Loucy (cell line): ENCODE data around the gene C10orf71.

Experiments used
- H2AFZ ChIP-seq: fragments of 200-600 bp; sonication (generic); 2 replicates; pipeline ENCODE4 v1.6.0; 2016; ENCODE audit warnings: antibody characterized with exemption, mild to moderate bottlenecking, low read length, moderate library complexity
- H3F3A ChIP-seq: fragments of 200-600 bp; 2 replicates; pipeline ENCODE4 v1.6.0; 2016; ENCODE audit warnings: antibody characterized with exemption, low read depth, mild to moderate bottlenecking
- H3K27me3 ChIP-seq: fragments of 200-600 bp; sonication (generic); 2 replicates; pipeline ENCODE4 v1.6.1; 2014; ENCODE audit warnings: low read length, mild to moderate bottlenecking; ENCODE audit not compliant: insufficient read depth, poor library complexity, severe bottlenecking
- H3K36me3 ChIP-seq: fragments of 200-600 bp; sonication (generic); 2 replicates; pipeline ENCODE4 v1.6.1; 2016; ENCODE audit warnings: low read length; ENCODE audit not compliant: insufficient read depth
- H3K4me1 ChIP-seq: fragments of 200-600 bp; sonication (generic); 2 replicates; pipeline ENCODE4 v1.5.1; 2014; ENCODE audit warnings: low read length, mild to moderate bottlenecking; ENCODE audit not compliant: insufficient read depth, poor library complexity, severe bottlenecking
- H3K4me2 ChIP-seq: fragments of 200-600 bp; sonication (generic); 2 replicates; pipeline ENCODE4 v1.6.0; 2014; ENCODE audit warnings: antibody characterized with exemption, low read length, low read depth, mild to moderate bottlenecking; ENCODE audit not compliant: poor library complexity, severe bottlenecking
- H3K4me3 ChIP-seq: fragments of 200-600 bp; sonication (generic); 2 replicates; pipeline ENCODE4 v1.5.1; 2014; ENCODE audit warnings: low read length, mild to moderate bottlenecking, mixed read lengths; ENCODE audit not compliant: poor library complexity, severe bottlenecking
- H3K79me2 ChIP-seq: fragments of 200-600 bp; sonication (generic); 2 replicates; pipeline ENCODE4 v1.6.1; 2014; ENCODE audit warnings: low read length; ENCODE audit not compliant: insufficient read depth
- H3K9ac ChIP-seq: fragments of 200-600 bp; sonication (generic); 2 replicates; pipeline ENCODE4 v1.6.0; 2014; ENCODE audit warnings: mild to moderate bottlenecking, low read depth, low read length, moderate library complexity; ENCODE audit not compliant: poor library complexity, severe bottlenecking
- H3K9me2 ChIP-seq: fragments of 200-600 bp; sonication (generic); replicated peaks from 2 replicates; pipeline ENCODE4 v1.6.1; 2016; ENCODE audit warnings: low read depth, low read length, mixed read lengths
- H3K9me3 ChIP-seq: fragments of 200-600 bp; sonication (generic); 2 replicates; pipeline ENCODE4 v1.6.1; 2014; ENCODE audit warnings: mild to moderate bottlenecking, antibody characterized with exemption, low read length, low read depth; ENCODE audit not compliant: insufficient read depth
- H4K20me1 ChIP-seq: fragments of 200-600 bp; sonication (generic); 2 replicates; pipeline ENCODE4 v1.6.0; 2014; ENCODE audit warnings: antibody characterized with exemption, low read length, mild to moderate bottlenecking; ENCODE audit not compliant: insufficient read depth, poor library complexity, severe bottlenecking
- CTCF ChIP-seq: fragments of 200-600 bp; sonication (generic); conservative IDR thresholded peaks from 2 replicates; pipeline ENCODE4 v1.5.1; 2014; ENCODE audit warnings: mild to moderate bottlenecking, antibody characterized with exemption, low read length
- EZH2phosphoT487 ChIP-seq: fragments of 200-600 bp; IDR thresholded peaks from 2 replicates; pipeline ENCODE4 v1.6.1; 2018; ENCODE audit warnings: antibody characterized with exemption, mild to moderate bottlenecking, moderate library complexity, borderline replicate concordance

C10orf71 gene

GRCh38 chr10:49323896-49324270, 24.9 kb downstream of the C10orf71 start:
- Histone ChIP-seq H3K9ac (no peak overlapping the region), H3K36me3 (no peaks in the 10 kb centered on the region), H3K4me2 (no peak overlapping the region), H3K9me3 (no peaks in the 10 kb centered on the region), H3K4me1 (peaks cover 25% of the 10 kb centered on the region), H3K27me3 (peaks cover 2% of the 10 kb centered on the region), H2AFZ (no peak overlapping the region), H4K20me1 (no peaks in the 10 kb centered on the region), H3F3A (no peaks in the 10 kb centered on the region; the same call in 1 of the 2 replicates), H3K4me3 (no peak overlapping the region), H3K9me2 (no peaks in the 10 kb centered on the region), H3K79me2 (no peaks in the 10 kb centered on the region)
- TF ChIP-seq CTCF: no peak
- no peak for TF ChIP-seq EZH2phosphoT487

GRCh38 chr10:49324711-49325110, 25.7 kb downstream of the C10orf71 start:
- Histone ChIP-seq H3K27me3 (peaks cover 10% of the 10 kb centered on the region), H3K4me2 (no peak overlapping the region), H3K36me3 (no peaks in the 10 kb centered on the region), H3K9ac (no peak overlapping the region), H4K20me1 (no peaks in the 10 kb centered on the region), H3K9me3 (no peaks in the 10 kb centered on the region), H3K4me1 (peaks cover 17% of the 10 kb centered on the region), H3K4me3 (no peak overlapping the region), H3K9me2 (no peaks in the 10 kb centered on the region), H3K79me2 (no peaks in the 10 kb centered on the region), H2AFZ (no peak overlapping the region), H3F3A (no peaks in the 10 kb centered on the region; the same call in 1 of the 2 replicates)
- no peak for TF ChIP-seq CTCF
- TF ChIP-seq EZH2phosphoT487: no peak

GRCh38 chr10:49325131-49325915, 26.4 kb downstream of the C10orf71 start:
- H3K27me3 ChIP-seq: peaks cover 16% of the 10 kb centered on the region
- no peak overlapping the region for H3K4me2 ChIP-seq
- H3K9me3 ChIP-seq: no peaks in the 10 kb centered on the region
- H3F3A ChIP-seq: no peaks in the 10 kb centered on the region; the same call in 1 of the 2 replicates
- no peak overlapping the region for H3K9ac ChIP-seq
- no peaks in the 10 kb centered on the region for H3K9me2 ChIP-seq
- peaks cover 12% of the 10 kb centered on the region for H3K4me1 ChIP-seq
- H3K36me3 ChIP-seq: no peaks in the 10 kb centered on the region
- no peaks in the 10 kb centered on the region for H4K20me1 ChIP-seq
- TF ChIP-seq EZH2phosphoT487: no peak
- TF ChIP-seq CTCF: no peak
- H3K4me3 ChIP-seq: no peak overlapping the region
- H3K79me2 ChIP-seq: no peaks in the 10 kb centered on the region
- no peak overlapping the region for H2AFZ ChIP-seq
